HepG2 (cell line): ENCODE data around the gene TBX21. TPM values are rescaled to one million over a fixed set of nuclear protein-coding genes. Genes with fewer than 3 reads are reported as not detected.

ENCODE experiments used
- ATAC-seq: fragments of 200-7000 bp; cut with Tn5 transposase; 3 replicates; pipeline ENCODE4 v1.9.1; 2020; ENCODE audit warnings: mild to moderate bottlenecking, moderate library complexity
- BruUV-seq: library from RNA; stranded (reverse); fragments of 400-500 nt; replicated peaks from 2 replicates; lab custom pipeline; 2021; lab: Mats Ljungman, UMichigan
- CTCF ChIA-PET: fragments of 300-600 bp; formaldehyde crosslinking; extraction: SDS; loops from one replicate; lab custom pipeline; 2021; ENCODE audit warnings: low total read pairs, inconsistent platforms, low intra/inter-chr PET ratio; lab: Yijun Ruan, JAX
- POLR2A ChIA-PET: fragments of 350-600 bp; sonication (Branson Sonifier 250); formaldehyde crosslinking; loops from one replicate; lab custom pipeline; 2020; ENCODE audit warnings: antibody characterized with exemption, inconsistent platforms; lab: Yijun Ruan, JAX
- DNase-seq: peaks from one replicate; pipeline ENCODE4 v3.0.0-alpha.2; 2015; ENCODE audit warnings: low spot score
- FAIRE-seq: peaks from 3 replicates; lab custom pipeline; 2011; peaks lifted over from hg19 to GRCh38; lab: Jason Lieb, UNC
- H2AFZ ChIP-seq: one replicate; pipeline ENCODE4 v1.6.1; 2011; ENCODE audit warnings: low read length, inconsistent platforms
- H3K27ac ChIP-seq: fragments of 300-600 bp; 3 replicates; pipeline ENCODE4 v1.8.0; 2011; ENCODE audit warnings: mixed run types, mild to moderate bottlenecking, mixed read lengths, low read length, inconsistent platforms; ENCODE audit not compliant: insufficient read depth; ENCODE audit errors: extremely low read length
- H3K27me3 ChIP-seq, 2 experiments: fragments of 200-600 bp in 1 of 2; 2 replicates in 1 of 2; 3 replicates in 1 of 2; pipeline versions ENCODE4 v1.6.0 to v1.8.0; 2011; ENCODE audit warnings: low read length in 2 of 2, mild to moderate bottlenecking in 2 of 2, moderate library complexity in 2 of 2, inconsistent platforms in 1 of 2; ENCODE audit not compliant: insufficient read depth in 2 of 2, control insufficient read depth in 1 of 2
- H3K36me3 ChIP-seq, 2 experiments: fragments of 200-600 bp in 1 of 2; replicated peaks in 1 of 2; 2 replicates in 1 of 2; 3 replicates in 1 of 2; pipeline versions ENCODE4 v1.5.1 to v1.8.0; 2011; ENCODE audit warnings: low read length in 2 of 2, inconsistent platforms in 1 of 2; ENCODE audit not compliant: insufficient read depth in 2 of 2, control insufficient read depth in 1 of 2
- H3K4me1 ChIP-seq: 2 replicates; pipeline ENCODE4 v1.5.1; 2012; ENCODE audit warnings: low read length, inconsistent platforms; ENCODE audit not compliant: insufficient read depth
- H3K4me2 ChIP-seq: 2 replicates; pipeline ENCODE4 v1.6.0; 2011; ENCODE audit warnings: low read depth, low read length, inconsistent platforms
- H3K4me3 ChIP-seq, 3 experiments: fragments of 200-600 bp in 1 of 3; sonication (generic), shearing (Covaris generic) in 1 of 3; replicated peaks in 1 of 3; 2 replicates each; pipeline ENCODE4 v1.5.1; 2011 to 2016; ENCODE audit warnings: low read length in 3 of 3, inconsistent platforms in 2 of 3, low read depth in 2 of 3, mild to moderate bottlenecking in 2 of 3, control low read depth in 1 of 3, mixed read lengths in 1 of 3; ENCODE audit not compliant: insufficient read depth in 1 of 3
- H3K79me2 ChIP-seq: one replicate; pipeline ENCODE4 v1.6.1; 2011; ENCODE audit warnings: low read length, inconsistent platforms; ENCODE audit not compliant: insufficient read depth
- H3K9ac ChIP-seq: 2 replicates; pipeline ENCODE4 v1.6.0; 2011; ENCODE audit warnings: mild to moderate bottlenecking, low read depth, low read length, inconsistent platforms; ENCODE audit not compliant: insufficient read depth
- H3K9me3 ChIP-seq: 2 replicates; pipeline ENCODE4 v1.5.1; 2012; ENCODE audit warnings: mild to moderate bottlenecking, low read length
- H4K20me1 ChIP-seq: 2 replicates; pipeline ENCODE4 v1.6.0; 2011; ENCODE audit warnings: inconsistent platforms, mild to moderate bottlenecking, low read length, moderate library complexity; ENCODE audit not compliant: insufficient read depth
- AHDC1 ChIP-seq: sonication (generic); formaldehyde crosslinking; IDR thresholded peaks from 2 replicates; pipeline ENCODE4 v1.5.1; 2020; ENCODE audit warnings: mild to moderate bottlenecking, missing genetic modification reagents, borderline replicate concordance
- CEBPG ChIP-seq: IDR thresholded peaks from 2 replicates; pipeline ENCODE4 v1.6.1; 2016
- CTCF ChIP-seq: sonication (generic); formaldehyde crosslinking; IDR thresholded peaks from 2 replicates; pipeline ENCODE4 v1.5.0; 2020; ENCODE audit warnings: mild to moderate bottlenecking, missing genetic modification reagents, moderate library complexity
- DMTF1 ChIP-seq: sonication (generic); formaldehyde crosslinking; IDR thresholded peaks from 2 replicates; pipeline ENCODE4 v1.4.0; 2020; ENCODE audit warnings: mild to moderate bottlenecking, missing genetic modification reagents
- EED ChIP-seq: sonication (generic); formaldehyde crosslinking; IDR thresholded peaks from 2 replicates; pipeline ENCODE4 v1.5.0; 2020; ENCODE audit warnings: mild to moderate bottlenecking, missing genetic modification reagents
- HNRNPL ChIP-seq: fragments of 200-400 bp; formaldehyde crosslinking; IDR thresholded peaks from 2 replicates; pipeline ENCODE4 v1.6.1; 2017; ENCODE audit warnings: mild to moderate bottlenecking, low read depth, low read length
- MED8 ChIP-seq: sonication (generic); formaldehyde crosslinking; IDR thresholded peaks from 2 replicates; pipeline ENCODE4 v1.8.1; 2023; ENCODE audit warnings: mild to moderate bottlenecking, missing genetic modification reagents; ENCODE audit not compliant: insufficient replicate concordance
- MYC ChIP-seq: sonication (generic); formaldehyde crosslinking; IDR thresholded peaks from 2 replicates; pipeline ENCODE4 v1.9.0; 2021; ENCODE audit warnings: missing genetic modification reagents, borderline replicate concordance
- RBAK ChIP-seq: sonication (generic); formaldehyde crosslinking; IDR thresholded peaks from 2 replicates; pipeline ENCODE4 v1.5.1; 2020; ENCODE audit warnings: mild to moderate bottlenecking, missing genetic modification reagents
- SATB2 ChIP-seq: sonication (generic); formaldehyde crosslinking; IDR thresholded peaks from 2 replicates; pipeline ENCODE4 v1.5.0; 2020; ENCODE audit warnings: missing genetic modification reagents
- ZNF282 ChIP-seq: fragments of 450-650 bp; IDR thresholded peaks from 2 replicates; pipeline ENCODE4 v1.6.1; 2018; ENCODE audit not compliant: partially characterized antibody
- ZNF670 ChIP-seq: sonication (generic); formaldehyde crosslinking; IDR thresholded peaks from 2 replicates; pipeline ENCODE4 v1.8.0; 2022; ENCODE audit warnings: mild to moderate bottlenecking, missing genetic modification reagents, borderline replicate concordance
- ZSCAN25 ChIP-seq: sonication (generic); formaldehyde crosslinking; IDR thresholded peaks from 2 replicates; pipeline ENCODE4 v1.8.0; 2022; ENCODE audit warnings: mild to moderate bottlenecking, missing genetic modification reagents
- WGBS: methylation state at CpG from one replicate; pipeline ENCODE4 v1.1.6; 2017; ENCODE audit warnings: low lambda C conversion rate; 5-methylcytosine and 5-hydroxymethylcytosine counted together
- in situ Hi-C: cut with HindIII; loops from 2 replicates; pipeline ENCODE4 v1.10.0; 2017; ENCODE audit warnings: low pct_unique_long_range_greater_than_20kb; ENCODE audit not compliant: extremely low pct_ligation_motif_present
- intact Hi-C: fragments of 100-400 bp; cut with micrococcal nuclease; formaldehyde crosslinking; loops from one replicate; pipeline ENCODE4 v1.10.0; 2022; ENCODE audit not compliant: unreplicated experiment
- polyA plus RNA-seq, 8 experiments: library from polyadenylated mRNA; depleted of rRNA in 3 of 8; stranded (reverse) in 7 of 8; unstranded in 1 of 8; fragments of >200 nt; fragmentation: Illumina TruSeq in 4 of 8; extraction: Trizol in 4 of 8; gene quantifications; 2 replicates each; pipeline versions ENCODE4 v1.2.1 to v1.2.3, GENCODE V29; 2011 to 2016; ENCODE audit warnings: low read depth in 4 of 8, missing spikeins in 1 of 8, mixed read lengths in 1 of 8; ENCODE audit not compliant: insufficient read depth in 1 of 8
- total RNA-seq, 5 experiments: library from RNA; depleted of rRNA; stranded (reverse); fragments of >200 nt; fragmentation: Illumina TruSeq; extraction: Trizol; gene quantifications; 2 replicates each; pipeline ENCODE4 v1.2.3, GENCODE V29; 2016; ENCODE audit warnings: low read depth in 1 of 5

The TBX21 gene
- total and polyA plus RNA-seq, 2 of the 13 experiments (the other 11 are each of a cell fraction or from before 2014, with no cell fraction given) = not detected

GRCh38 chr17:47720754-47721533 is 12.1 kb upstream of the TBX21 start (continued):
- TF ChIP-seq AHDC1 = no peak
- peak; percentile 17 for TF ChIP-seq CTCF (CRISPR knock-in tag)
- no peak for TF ChIP-seq SATB2 (CRISPR knock-in tag)
- TF ChIP-seq, all 625 proteins: peak for 10

GRCh38 chr17:47721725-47722124 is 11.3 kb upstream of the TBX21 start:
- Histone ChIP-seq H3K36me3 (no peaks in the 10 kb centered on the region), H3K4me2 (no peak overlapping the region), H3K4me3 (no peak overlapping the region), H3K9me3 (no peaks in the 10 kb centered on the region), H3K27me3 (peaks cover 30 to 97% of the 10 kb centered on the region in 2 experiments), H4K20me1 (no peaks in the 10 kb centered on the region; the same call in 1 of the 2 replicates), H3K4me1 (0 out of 2 replicates have a peak, but pooled peaks cover 9% of the 10 kb centered on the region), H3K27ac (no peak overlapping the region), H3K9ac (no peak overlapping the region), H2AFZ (no peak overlapping the region), H3K79me2 (no peaks in the 10 kb centered on the region)
- no TSS peak for BruUV-seq
- in situ Hi-C loops = no loop called here
- no peak for ATAC-seq
- no peak for DNase-seq
- ChIA-PET CTCF (no interaction called here), POLR2A (no interaction called here)
- FAIRE-seq = no peak
- WGBS = 47% methylated on average over 6 of the region's 8 CpGs
- intact Hi-C loops = no loop called here
- TF ChIP-seq HNRNPL = peak; percentile 32; the same call in 1 of the 2 replicates
- no peak for TF ChIP-seq MYC
- TF ChIP-seq ZNF282 = no peak
- TF ChIP-seq ZNF670 (CRISPR knock-in tag) = no peak
- TF ChIP-seq RBAK (CRISPR knock-in tag) = no peak
- no peak for TF ChIP-seq DMTF1
- no peak for TF ChIP-seq ZSCAN25
- TF ChIP-seq MED8 (CRISPR knock-in tag) = no peak
- 0 out of 2 replicates have a peak, but pooled peaks have one; percentile 51 for TF ChIP-seq EED (CRISPR knock-in tag)
- TF ChIP-seq CEBPG (CRISPR knock-in tag) = no peak
